ENCODE measurements around the gene EEIG1. TPM values are rescaled to one million over a fixed set of nuclear protein-coding genes. Genes with fewer than 3 reads are reported as not detected.
A peak's percentile ranks its signal among the peaks of the same experiment; 100 is the strongest.

Gene EEIG1
- total RNA-seq, 4 donors from 2014 or later, result 43.1 to 85.8 (median 59.5) TPM

GRCh38 chr9:128015696-128016095 is 34.9 kb upstream of the EEIG1 start:
- no peaks in the 10 kb centered on the region for H3K36me3 ChIP-seq
- H3K9me3 ChIP-seq, result no peaks in the 10 kb centered on the region
- no peak for DNase-seq (ENCODE audit: low spot score in 2 of 2)
- no peaks in the 10 kb centered on the region for H3K27me3 ChIP-seq
- no peaks in the 10 kb centered on the region for H3K4me1 ChIP-seq
- no peak for TF ChIP-seq EP300 (IDR thresholded peaks at IDR 0.05)
- TF ChIP-seq CTCF (IDR thresholded peaks at IDR 0.05), result no peak
- TF ChIP-seq POLR2AphosphoS5 (IDR thresholded peaks at IDR 0.05), result no peak
- TF ChIP-seq POLR2A (IDR thresholded peaks at IDR 0.05), result no peak
- 90% methylated on average over 5 of the region's 5 CpGs for WGBS
- H3K4me3 ChIP-seq, result no peak overlapping the region
- H3K27ac ChIP-seq, result no peak overlapping the region

GRCh38 chr9:128011071-128011817 is 30.5 kb upstream of the EEIG1 start:
- Histone ChIP-seq H3K4me3 (no peak overlapping the region), H3K27me3 (no peaks in the 10 kb centered on the region)
- 59% methylated on average over 12 of the region's 12 CpGs for WGBS

GRCh38 chr9:128009639-128010038 is 28.9 kb upstream of the EEIG1 start:
- no peaks in the 10 kb centered on the region for H3K36me3 ChIP-seq
- no peaks in the 10 kb centered on the region for H3K9me3 ChIP-seq
- TF ChIP-seq CTCF (IDR thresholded peaks at IDR 0.05) (no peak), POLR2A (IDR thresholded peaks at IDR 0.05) (no peak), POLR2AphosphoS5 (IDR thresholded peaks at IDR 0.05) (no peak), EP300 (IDR thresholded peaks at IDR 0.05) (no peak)
- DNase-seq (ENCODE audit: low spot score in 2 of 2), result no peak
- WGBS, result 91% methylated on average over 9 of the region's 9 CpGs
- no peak overlapping the region for H3K4me3 ChIP-seq
- peaks cover 14% of the 10 kb centered on the region for H3K4me1 ChIP-seq
- H3K27me3 ChIP-seq, result no peaks in the 10 kb centered on the region
- H3K27ac ChIP-seq, result no peak overlapping the region

More at GRCh38 chr9:128011071-128011817, 30.5 kb upstream of the EEIG1 start:
- DNase-seq (ENCODE audit: low spot score in 2 of 2), result no peak
- Histone ChIP-seq H3K4me1 (peaks cover 14% of the 10 kb centered on the region), H3K9me3 (no peaks in the 10 kb centered on the region), H3K36me3 (no peaks in the 10 kb centered on the region), H3K27ac (no peak overlapping the region)
- TF ChIP-seq EP300 (IDR thresholded peaks at IDR 0.05) (no peak), CTCF (IDR thresholded peaks at IDR 0.05) (no peak), POLR2AphosphoS5 (IDR thresholded peaks at IDR 0.05) (no peak), POLR2A (IDR thresholded peaks at IDR 0.05) (no peak)

- H3K27ac ChIP-seq, result no peak overlapping the region
- TF ChIP-seq POLR2A (IDR thresholded peaks at IDR 0.05) (no peak), CTCF (IDR thresholded peaks at IDR 0.05) (no peak), POLR2AphosphoS5 (IDR thresholded peaks at IDR 0.05) (no peak), EP300 (IDR thresholded peaks at IDR 0.05) (no peak)
- H3K27me3 ChIP-seq, result no peaks in the 10 kb centered on the region
- 85% methylated on average over 5 of the region's 5 CpGs for WGBS
- H3K4me3 ChIP-seq, result no peak overlapping the region
- peaks cover 14% of the 10 kb centered on the region for H3K4me1 ChIP-seq
- no peak for DNase-seq (ENCODE audit: low spot score in 2 of 2)
- H3K36me3 ChIP-seq, result no peaks in the 10 kb centered on the region
- H3K9me3 ChIP-seq, result no peaks in the 10 kb centered on the region
Measured at GRCh38 chr9:128008171-128008570, 27.4 kb upstream of the EEIG1 start.

GRCh38 chr9:128007566-128008138 is 26.9 kb upstream of the EEIG1 start:
- TF ChIP-seq POLR2A (IDR thresholded peaks at IDR 0.05) (no peak), POLR2AphosphoS5 (IDR thresholded peaks at IDR 0.05) (no peak), CTCF (IDR thresholded peaks at IDR 0.05) (no peak), EP300 (IDR thresholded peaks at IDR 0.05) (no peak)
- Histone ChIP-seq H3K9me3 (no peaks in the 10 kb centered on the region), H3K4me1 (peaks cover 14% of the 10 kb centered on the region), H3K27ac (no peak overlapping the region), H3K4me3 (no peak overlapping the region), H3K27me3 (no peaks in the 10 kb centered on the region), H3K36me3 (no peaks in the 10 kb centered on the region)
- 61% methylated on average over 10 of the region's 10 CpGs for WGBS
- peak in 1 of 2 donors; percentile 68 for DNase-seq (ENCODE audit: low spot score in 2 of 2)

Measured in suprapubic skin (tissue), 4 donors.